ENCODE measurements around the gene BICDL1. TPM values are rescaled to one million over a fixed set of nuclear protein-coding genes. Genes with fewer than 3 reads are reported as not detected.

Gene BICDL1
- total RNA-seq, 1 experiment from 2014 or later = 14.4 TPM

- POLR2A ChIA-PET (ENCODE audit: unreplicated experiment) = no interaction called here
- CTCF ChIA-PET = no interaction called here
- no peaks in the 10 kb centered on the region; the same call in 1 of the 2 replicates for H4K20me1 ChIP-seq (ENCODE audit: insufficient read depth)
Observed at GRCh38 chr12:120138366-120138765, 149.3 kb downstream of the BICDL1 start.

GRCh38 chr12:120139958-120140357 is 150.9 kb downstream of the BICDL1 start:
- TF ChIP-seq EZH2 (IDR thresholded peaks at IDR 0.05; ENCODE audit: low read depth) (no peak), CTCF (conservative IDR thresholded peaks at IDR 0.05) (no peak)
- no TSS peak for BruUV-seq (replicated peaks)
- DNase-seq = no peak
- H2AFZ ChIP-seq = no peak overlapping the region
- no peaks in the 10 kb centered on the region for H3K4me1 ChIP-seq (replicated peaks; ENCODE audit: insufficient read depth)
- H3F3A ChIP-seq (ENCODE audit: insufficient read depth, low read depth) = peaks cover 4% of the 10 kb centered on the region; the same call in 1 of the 2 replicates
- H3K27ac ChIP-seq = no peak overlapping the region
- H3K9me2 ChIP-seq (ENCODE audit: insufficient read depth) = no peaks in the 10 kb centered on the region
- H3K36me3 ChIP-seq (ENCODE audit: low read depth) = no peaks in the 10 kb centered on the region; the same call in 1 of the 2 replicates
- no peaks in the 10 kb centered on the region; the same call in 1 of the 2 replicates for H4K20me1 ChIP-seq (ENCODE audit: insufficient read depth)
- H3K27me3 ChIP-seq (ENCODE audit: insufficient read depth, low read depth) = no peaks in the 10 kb centered on the region
- H3K4me3 ChIP-seq = no peak overlapping the region
- ChIA-PET CTCF (no interaction called here), POLR2A (ENCODE audit: unreplicated experiment) (no interaction called here)
- intact Hi-C loops (cut with micrococcal nuclease; ENCODE audit: unreplicated experiment) = no loop called here
- H3K79me2 ChIP-seq (ENCODE audit: low read depth) = no peaks in the 10 kb centered on the region
- no peaks in the 10 kb centered on the region for H3K9me3 ChIP-seq (ENCODE audit: insufficient read depth, low read depth)
- no peak overlapping the region for H3K4me2 ChIP-seq

More at GRCh38 chr12:120138366-120138765, 149.3 kb downstream of the BICDL1 start:
- Histone ChIP-seq H3K4me3 (no peak overlapping the region), H3K79me2 (ENCODE audit: low read depth) (no peaks in the 10 kb centered on the region), H3F3A (ENCODE audit: insufficient read depth, low read depth) (peaks cover 4% of the 10 kb centered on the region; the same call in 1 of the 2 replicates), H3K4me2 (no peak overlapping the region), H2AFZ (no peak overlapping the region), H3K9me2 (ENCODE audit: insufficient read depth) (no peaks in the 10 kb centered on the region), H3K27me3 (ENCODE audit: insufficient read depth, low read depth) (no peaks in the 10 kb centered on the region), H3K36me3 (ENCODE audit: low read depth) (no peaks in the 10 kb centered on the region), H3K4me1 (replicated peaks; ENCODE audit: insufficient read depth) (no peaks in the 10 kb centered on the region), H3K9me3 (ENCODE audit: insufficient read depth, low read depth) (no peaks in the 10 kb centered on the region), H3K27ac (no peak overlapping the region)
- TF ChIP-seq CTCF (conservative IDR thresholded peaks at IDR 0.05) (no peak), EZH2 (IDR thresholded peaks at IDR 0.05; ENCODE audit: low read depth) (no peak)
- no peak for DNase-seq
- no TSS peak for BruUV-seq (replicated peaks)
- intact Hi-C loops (cut with micrococcal nuclease; ENCODE audit: unreplicated experiment) = no loop called here

GRCh38 chr12:120140603-120141002 is 151.6 kb downstream of the BICDL1 start:
- Histone ChIP-seq H3K79me2 (ENCODE audit: low read depth) (no peaks in the 10 kb centered on the region), H3K36me3 (ENCODE audit: low read depth) (no peaks in the 10 kb centered on the region; the same call in 1 of the 2 replicates), H4K20me1 (ENCODE audit: insufficient read depth) (no peaks in the 10 kb centered on the region; the same call in 1 of the 2 replicates), H3F3A (ENCODE audit: insufficient read depth, low read depth) (peaks cover 4% of the 10 kb centered on the region; the same call in 1 of the 2 replicates), H3K4me3 (no peak overlapping the region), H3K9me2 (ENCODE audit: insufficient read depth) (no peaks in the 10 kb centered on the region), H3K4me2 (no peak overlapping the region), H2AFZ (no peak overlapping the region), H3K27me3 (ENCODE audit: insufficient read depth, low read depth) (no peaks in the 10 kb centered on the region), H3K27ac (no peak overlapping the region), H3K9me3 (ENCODE audit: insufficient read depth, low read depth) (no peaks in the 10 kb centered on the region), H3K4me1 (replicated peaks; ENCODE audit: insufficient read depth) (no peaks in the 10 kb centered on the region)
- no peak for DNase-seq
- no TSS peak for BruUV-seq (replicated peaks)
- ChIA-PET CTCF (no interaction called here), POLR2A (ENCODE audit: unreplicated experiment) (no interaction called here)
- no peak for TF ChIP-seq CTCF (conservative IDR thresholded peaks at IDR 0.05)
- TF ChIP-seq EZH2 (IDR thresholded peaks at IDR 0.05; ENCODE audit: low read depth) = no peak
- intact Hi-C loops (cut with micrococcal nuclease; ENCODE audit: unreplicated experiment) = no loop called here

All from PC-9 (cell line).